H9 (cell line): ENCODE results near the gene SLC25A41. TPM values are rescaled to one million over a fixed set of nuclear protein-coding genes. Genes with fewer than 3 reads are reported as not detected.

Experiments used
- DNase-seq: peaks from one replicate; pipeline ENCODE4 v3.0.0-alpha.2; 2017
- H2AFZ ChIP-seq: one replicate; pipeline ENCODE4 v1.6.1; 2013; ENCODE audit warnings: mild to moderate bottlenecking, low read length, control low read depth, moderate library complexity
- H2AK5ac ChIP-seq: 2 replicates; pipeline ENCODE4 v1.6.1; 2013; ENCODE audit warnings: low read length, control low read depth, mixed read lengths; ENCODE audit not compliant: insufficient read length
- H2BK120ac ChIP-seq: one replicate; pipeline ENCODE4 v1.6.1; 2013; ENCODE audit warnings: low read depth, mild to moderate bottlenecking, low read length, control low read depth, inconsistent platforms; ENCODE audit not compliant: poor library complexity, severe bottlenecking
- H2BK12ac ChIP-seq: 2 replicates; pipeline ENCODE4 v1.6.1; 2013; ENCODE audit warnings: low read length, control low read depth, mixed read lengths, low read depth; ENCODE audit not compliant: insufficient read length
- H2BK15ac ChIP-seq: 2 replicates; pipeline ENCODE4 v1.6.1; 2013; ENCODE audit warnings: low read depth, low read length, control low read depth
- H2BK20ac ChIP-seq: one replicate; pipeline ENCODE4 v1.6.1; 2013; ENCODE audit warnings: low read depth, mild to moderate bottlenecking, low read length, control low read depth, inconsistent platforms; ENCODE audit not compliant: poor library complexity, severe bottlenecking
- H2BK5ac ChIP-seq: 2 replicates; pipeline ENCODE4 v1.6.1; 2013; ENCODE audit warnings: low read length, control low read depth, mixed read lengths; ENCODE audit not compliant: insufficient read length
- H3K14ac ChIP-seq: 2 replicates; pipeline ENCODE4 v1.6.1; 2013; ENCODE audit warnings: low read length, control low read depth; ENCODE audit not compliant: insufficient read depth
- H3K18ac ChIP-seq: 2 replicates; pipeline ENCODE4 v1.6.1; 2013; ENCODE audit warnings: low read depth, mild to moderate bottlenecking, mixed read lengths, low read length, control low read depth; ENCODE audit not compliant: insufficient read length
- H3K23ac ChIP-seq: 2 replicates; pipeline ENCODE4 v1.6.1; 2013; ENCODE audit warnings: low read length, control low read depth, mixed read lengths, low read depth; ENCODE audit not compliant: insufficient read length
- H3K23me2 ChIP-seq: 2 replicates; pipeline ENCODE4 v1.6.1; 2013; ENCODE audit warnings: low read depth, mild to moderate bottlenecking, mixed read lengths, low read length, control low read depth; ENCODE audit not compliant: insufficient read length, poor library complexity, severe bottlenecking
- H3K27ac ChIP-seq: 2 replicates; pipeline ENCODE4 v1.5.1; 2013; ENCODE audit warnings: low read length, control low read depth, mixed read lengths, low read depth; ENCODE audit not compliant: insufficient read length
- H3K27me3 ChIP-seq: 2 replicates; pipeline ENCODE4 v1.6.1; 2013; ENCODE audit warnings: low read length, control low read depth, inconsistent platforms; ENCODE audit not compliant: insufficient read depth
- H3K4ac ChIP-seq: 2 replicates; pipeline ENCODE4 v1.6.1; 2013; ENCODE audit warnings: low read depth, mild to moderate bottlenecking, control low read depth, inconsistent platforms, low read length, moderate library complexity
- H3K4me1 ChIP-seq: 2 replicates; pipeline ENCODE4 v1.6.1; 2013; ENCODE audit warnings: low read length, control low read depth, inconsistent platforms; ENCODE audit not compliant: insufficient read depth
- H3K4me2 ChIP-seq: 2 replicates; pipeline ENCODE4 v1.6.1; 2013; ENCODE audit warnings: low read length, control low read depth, mixed read lengths; ENCODE audit not compliant: insufficient read length, insufficient read depth
- H3K56ac ChIP-seq: 2 replicates; pipeline ENCODE4 v1.6.1; 2013; ENCODE audit warnings: low read depth, mild to moderate bottlenecking, mixed read lengths, low read length, control low read depth; ENCODE audit not compliant: insufficient read length
- H3K79me1 ChIP-seq: 2 replicates; pipeline ENCODE4 v1.6.1; 2013; ENCODE audit warnings: low read depth, mild to moderate bottlenecking, moderate library complexity, low read length, control low read depth, inconsistent platforms; ENCODE audit not compliant: insufficient read depth, poor library complexity, severe bottlenecking
- H3K79me2 ChIP-seq: 2 replicates; pipeline ENCODE4 v1.6.1; 2013; ENCODE audit warnings: low read length, control low read depth, inconsistent platforms; ENCODE audit not compliant: insufficient read depth
- H3K9ac ChIP-seq: 2 replicates; pipeline ENCODE4 v1.6.1; 2013; ENCODE audit warnings: low read length, control low read depth, mixed read lengths; ENCODE audit not compliant: insufficient read length; ENCODE audit errors: extremely low read depth
- H3K9me3 ChIP-seq: one replicate; pipeline ENCODE4 v1.6.1; 2013; ENCODE audit warnings: low read depth, low read length, inconsistent platforms; ENCODE audit not compliant: control insufficient read depth
- H3T11ph ChIP-seq: one replicate; pipeline ENCODE4 v1.6.1; 2013; ENCODE audit warnings: mild to moderate bottlenecking, low read length, control low read depth, inconsistent platforms
- H4K20me1 ChIP-seq: one replicate; pipeline ENCODE4 v1.6.1; 2013; ENCODE audit not compliant: control insufficient read depth, insufficient read length, insufficient read depth
- H4K5ac ChIP-seq: 2 replicates; pipeline ENCODE4 v1.6.1; 2013; ENCODE audit warnings: low read depth, mild to moderate bottlenecking, mixed read lengths, low read length, control low read depth; ENCODE audit not compliant: insufficient read length
- H4K8ac ChIP-seq: replicated peaks from 2 replicates; pipeline ENCODE4 v1.6.1; 2013; ENCODE audit warnings: low read length, control low read depth, mixed read lengths, low read depth; ENCODE audit not compliant: insufficient read length
- H4K91ac ChIP-seq: 2 replicates; pipeline ENCODE4 v1.6.1; 2013; ENCODE audit warnings: low read depth, mild to moderate bottlenecking, moderate library complexity, mixed read lengths, low read length, control low read depth; ENCODE audit not compliant: insufficient read length
- H3K27ac Mint-ChIP-seq, 3 experiments: 2 replicates in 2 of 3; 3 replicates in 1 of 3; pipeline ENCODE4 v1.8.0; 2020 to 2021; ENCODE audit warnings: mixed read lengths in 3 of 3, mild to moderate bottlenecking in 1 of 3, moderate library complexity in 1 of 3
- H3K27me3 Mint-ChIP-seq: 2 replicates; pipeline ENCODE4 v1.8.0; 2021; ENCODE audit warnings: low read depth, mild to moderate bottlenecking, moderate library complexity, mixed read lengths
- H3K36me3 Mint-ChIP-seq, 3 experiments: 2 replicates in 2 of 3; 3 replicates in 1 of 3; pipeline ENCODE4 v1.8.0; 2020 to 2021; ENCODE audit warnings: low read depth in 3 of 3, mixed read lengths in 3 of 3; ENCODE audit not compliant: insufficient read depth in 1 of 3
- H3K4me1 Mint-ChIP-seq, 2 experiments: 2 replicates each; pipeline ENCODE4 v1.8.0; 2020; ENCODE audit warnings: mixed read lengths in 2 of 2
- H3K4me3 Mint-ChIP-seq, 2 experiments: 2 replicates in 1 of 2; 3 replicates in 1 of 2; pipeline ENCODE4 v1.8.0; 2020 to 2021; ENCODE audit warnings: mild to moderate bottlenecking in 2 of 2, mixed read lengths in 2 of 2, moderate library complexity in 1 of 2
- H3K9me3 Mint-ChIP-seq, 2 experiments: 2 replicates in 1 of 2; 3 replicates in 1 of 2; pipeline ENCODE4 v1.8.0; 2020; ENCODE audit warnings: mild to moderate bottlenecking in 2 of 2, mixed read lengths in 2 of 2, moderate library complexity in 1 of 2
- CTCF ChIP-seq: fragments of 200-600 bp; sonication (generic); conservative IDR thresholded peaks from 3 replicates; pipeline ENCODE4 v1.8.0; 2021; ENCODE audit warnings: antibody characterized with exemption, mild to moderate bottlenecking
- WGBS: extraction: QIAGEN DNeasy Blood & Tissue Kit; methylation state at CpG from one replicate; pipeline ENCODE4 v1.1.7; 2013; ENCODE audit warnings: missing lambda C conversion rate, low lambda C conversion rate, mixed read lengths; ENCODE audit not compliant: insufficient read length; ENCODE audit errors: extremely low coverage; 5-methylcytosine and 5-hydroxymethylcytosine counted together
- total RNA-seq: library from RNA; stranded (reverse); gene quantifications from 2 replicates; pipeline ENCODE4 v1.2.1, GENCODE V29; 2021

SLC25A41 gene
- total RNA-seq, 1 experiment from 2014 or later = 0.20 TPM

GRCh38 chr19:6418562-6418932, 15.0 kb downstream of the SLC25A41 start:
- H3K4me1 Mint-ChIP-seq = peaks cover 10 to 26% of the 10 kb centered on the region in 2 experiments
- Histone ChIP-seq H2AK5ac (no peak overlapping the region), H3K4me2 (no peak overlapping the region), H3K23me2 (peaks cover under 1% of the 10 kb centered on the region), H3T11ph (no peak overlapping the region), H4K91ac (no peak overlapping the region), H3K79me2 (peaks cover 38% of the 10 kb centered on the region), H3K56ac (no peak overlapping the region), H3K14ac (no peak overlapping the region), H2AFZ (no peak overlapping the region), H3K79me1 (peaks cover 7% of the 10 kb centered on the region), H2BK12ac (no peak overlapping the region), H3K23ac (no peak overlapping the region), H2BK120ac (no peak overlapping the region), H2BK15ac (no peak overlapping the region), H4K20me1 (no peaks in the 10 kb centered on the region), H4K8ac (no peak overlapping the region), H3K4ac (no peak overlapping the region), H2BK20ac (no peak overlapping the region), H3K9me3 (no peaks in the 10 kb centered on the region), H3K27ac (no peak overlapping the region), H3K4me1 (no peaks in the 10 kb centered on the region), H4K5ac (no peak overlapping the region), H3K9ac (no peak overlapping the region), H2BK5ac (no peak overlapping the region), H3K27me3 (no peaks in the 10 kb centered on the region), H3K18ac (no peak overlapping the region)
- H3K36me3 Mint-ChIP-seq = peaks cover 53 to 97% (median 94%) of the 10 kb centered on the region in 3 experiments
- H3K27ac Mint-ChIP-seq = no peak overlapping the region; a peak in 1 of 7 replicates
- TF ChIP-seq CTCF = no peak
- no CpG with 5 or more reads among the region's 19 CpGs for WGBS
- no peaks in the 10 kb centered on the region; a peak in 2 of 5 replicates for H3K9me3 Mint-ChIP-seq
- no peaks in the 10 kb centered on the region for H3K27me3 Mint-ChIP-seq
- no peak overlapping the region for H3K4me3 Mint-ChIP-seq
- no peak for DNase-seq
